ENCODE results near the gene RAC3. TPM values are rescaled to one million over a fixed set of nuclear protein-coding genes. Genes with fewer than 3 reads are reported as not detected.

RAC3 gene
- total and polyA plus RNA-seq, 2 of the 8 experiments (the other 6 are each of a cell fraction or from before 2014, with no cell fraction given): 177 to 299 TPM

GRCh38 chr17:82076785-82077591 is 45.5 kb downstream of the RAC3 start:
- no peak for DNase-seq (ENCODE audit: low read depth in 1 of 2, low spot score in 2 of 2)
- FAIRE-seq: no peak
- TF ChIP-seq POU5F1 (IDR thresholded peaks at IDR 0.05; ENCODE audit: low read depth, low read length) (no peak), CTCF (IDR thresholded peaks at IDR 0.05; ENCODE audit: control extremely low read depth in 1 of 3, insufficient read depth in 1 of 3, low read depth in 1 of 3, low read length in 3 of 3) (peak in 1 of 3 experiments; percentile 8; a peak in 1 of 4 replicates)
- Histone ChIP-seq H3K56ac (replicated peaks; ENCODE audit: insufficient read length, low read depth, low read length) (no peak overlapping the region), H3K27me3 (replicated peaks in 1 of 4; ENCODE audit: control insufficient read depth in 3 of 4, extremely low read depth in 1 of 4, insufficient read depth in 3 of 4, low read length in 3 of 4) (no peaks in the 10 kb centered on the region; a peak in 1 of 7 replicates), H4K20me1 (replicated peaks in 1 of 2; ENCODE audit: control insufficient read depth in 1 of 2, insufficient read depth in 2 of 2, low read length in 2 of 2) (peaks cover 17 to 26% of the 10 kb centered on the region in 2 experiments), H3K14ac (ENCODE audit: insufficient read length) (no peak overlapping the region), H2BK5ac (ENCODE audit: low read depth, low read length) (no peak overlapping the region), H2BK12ac (ENCODE audit: low read depth, low read length) (no peak overlapping the region), H2BK120ac (replicated peaks; ENCODE audit: low read depth, low read length) (no peak overlapping the region), H3K4me2 (ENCODE audit: insufficient read depth in 1 of 2, low read depth in 2 of 2, low read length in 2 of 2) (no peak overlapping the region), H3K9ac (replicated peaks in 1 of 4; ENCODE audit: extremely low read depth in 1 of 4, low read depth in 3 of 4, low read length in 3 of 4) (no peak overlapping the region), H3K23me2 (ENCODE audit: low read depth, low read length) (no peaks in the 10 kb centered on the region), H3K27ac (ENCODE audit: low read depth, low read length) (no peak overlapping the region), H3K79me2 (ENCODE audit: control insufficient read depth in 1 of 2, insufficient read depth in 2 of 2, low read length in 2 of 2) (no peaks in the 10 kb centered on the region), H3K36me3 (ENCODE audit: control insufficient read depth in 2 of 4, insufficient read depth in 4 of 4, low read length in 3 of 4) (peaks cover 21 to 43% (median 30%) of the 10 kb centered on the region in 4 experiments), H4K5ac (ENCODE audit: insufficient read length, low read depth, low read length) (no peak overlapping the region), H3K4ac (replicated peaks; ENCODE audit: insufficient read length, low read depth, low read length) (no peak overlapping the region), H2AFZ (ENCODE audit: low read length) (no peak overlapping the region), H3K18ac (ENCODE audit: extremely low read depth, low read length) (no peak overlapping the region), H3K4me3 (ENCODE audit: extremely low read depth in 1 of 4, insufficient read depth in 2 of 4, low read depth in 3 of 4, low read length in 4 of 4) (no peak overlapping the region), H4K91ac (replicated peaks; ENCODE audit: insufficient read length, low read length) (no peak overlapping the region), H2BK15ac (ENCODE audit: low read length) (no peak overlapping the region), H3K4me1 (replicated peaks in 1 of 4; ENCODE audit: control insufficient read depth in 3 of 4, insufficient read depth in 4 of 4, low read length in 3 of 4) (no peaks in the 10 kb centered on the region), H2BK20ac (ENCODE audit: low read length) (no peak overlapping the region), H3K23ac (ENCODE audit: insufficient read length) (no peak overlapping the region), H4K8ac (ENCODE audit: extremely low read depth, insufficient read depth, low read length) (no peak overlapping the region), H3K79me1 (ENCODE audit: low read depth, low read length) (peaks cover 5% of the 10 kb centered on the region), H2AK5ac (ENCODE audit: low read depth, low read length) (no peak overlapping the region), H3K9me3 (ENCODE audit: insufficient read depth in 2 of 2, low read depth in 1 of 2, low read length in 1 of 2) (no peaks in the 10 kb centered on the region)
- CTCF ChIA-PET (ENCODE audit: partially characterized antibody): interaction anchor here (0.8 to 2.7 kb wide), 11 partner anchors 11 to 207 kb away, joined by 3 to 16 read pairs (median 3); partner anchors contain the start of gene FASN
- 87% methylated on average over 16 of the region's 21 CpGs; no CpG with 5 or more reads in 1 of the 2 experiments for WGBS, 2 experiments (ENCODE audit: extremely low coverage in 1 of 2, insufficient coverage in 1 of 2, insufficient read length in 1 of 2, insufficient replicate concordance in 2 of 2, low coverage in 1 of 2, low lambda C conversion rate in 2 of 2, missing lambda C conversion rate in 1 of 2)
- POLR2A ChIA-PET (ENCODE audit: partially characterized antibody): interaction anchor here (1.1 to 12.5 kb wide), 15 partner anchors 11 to 211 kb away, joined by 3 to 105 read pairs (median 7); partner anchors contain the start of genes DUS1L, FASN, GPS1 and RAC3

Data from H1 (cell line).